PC-3 (cell line): Measurements from ENCODE around the gene ANKS1B.

Experiments used
- CTCF ChIP-seq: fragments of 300-600 bp; sonication (generic); conservative IDR thresholded peaks from 2 replicates; pipeline ENCODE4 v1.5.1; 2017; ENCODE audit warnings: antibody characterized with exemption, low read depth, mild to moderate bottlenecking, low read length
- EZH2 ChIP-seq: fragments of 300-600 bp; sonication (generic); IDR thresholded peaks from one replicate; pipeline ENCODE4 v1.6.1; 2017; ENCODE audit warnings: antibody characterized with exemption, mild to moderate bottlenecking, low read length; ENCODE audit not compliant: unreplicated experiment

GRCh38 chr12:98828802-98829600 is 1155.7 kb downstream of the ANKS1B start:
- TF ChIP-seq CTCF (no peak), EZH2 (no peak)
